Testis (tissue), 2 donors: ENCODE results near the gene CDH4.

Experiments used
- POLR2A ChIP-seq: fragments of 450-650 bp; IDR thresholded peaks from one replicate; pipeline ENCODE4 v1.6.1; 2017; ENCODE audit warnings: antibody characterized with exemption, mild to moderate bottlenecking, moderate library complexity
- TF ChIP-seq, protein P1 (sequence below), 3 experiments: fragments of 450-650 bp in 2 of 3; fragments of 200-600 bp in 1 of 3; sonication (generic) in 1 of 3; IDR thresholded peaks; one replicate each; pipeline ENCODE4 v1.5.1; 2016 to 2019; ENCODE audit warnings: antibody characterized with exemption in 3 of 3, mild to moderate bottlenecking in 2 of 3, moderate library complexity in 1 of 3

DNA sequence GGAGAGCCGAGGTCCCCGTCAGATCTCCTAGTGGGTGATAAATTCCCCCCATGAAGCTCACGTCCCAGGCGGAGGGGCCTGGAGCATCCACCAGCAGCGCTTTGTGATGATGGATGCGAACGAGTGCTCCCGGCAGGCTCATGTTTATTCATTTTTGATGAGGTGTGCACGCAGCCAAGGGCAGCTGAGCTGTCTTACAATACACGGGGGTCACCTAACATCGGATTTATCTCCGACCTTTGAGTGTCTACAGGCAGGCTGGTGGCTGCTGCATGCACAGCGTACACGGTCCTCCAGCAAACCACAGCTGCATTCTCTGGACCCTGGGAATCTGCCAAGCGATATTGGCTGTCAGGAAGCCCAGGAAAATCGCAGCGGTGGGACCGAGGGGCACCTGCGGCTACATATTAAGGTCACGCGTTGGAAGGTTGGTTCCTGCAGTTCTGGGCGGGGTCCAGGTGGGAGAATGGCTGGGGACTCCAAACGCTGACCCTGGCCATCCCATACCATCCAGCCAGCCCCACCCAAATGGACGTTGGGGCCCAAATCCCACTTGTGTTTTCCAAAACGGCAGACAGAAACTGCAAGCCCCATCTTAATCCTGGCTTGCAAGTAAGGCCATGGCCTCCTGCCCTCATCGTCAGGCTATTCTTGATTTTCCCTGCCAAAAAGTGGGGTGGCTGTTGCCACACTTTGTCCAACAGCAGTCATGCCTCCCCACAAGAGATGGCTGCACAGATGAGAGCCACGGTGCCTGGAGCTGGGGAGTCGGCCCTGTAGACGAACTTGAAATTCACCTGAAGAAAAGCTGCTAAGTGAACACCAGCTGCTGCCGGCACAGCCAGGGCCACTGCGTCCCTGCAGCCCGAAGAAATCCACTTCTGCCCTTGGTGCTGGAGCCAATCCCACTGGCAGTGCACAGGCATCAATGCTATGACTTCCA is 413.7 kb downstream of the CDH4 start:
- TF ChIP-seq POLR2A: no peak
- TF ChIP-seq, protein P1, sequence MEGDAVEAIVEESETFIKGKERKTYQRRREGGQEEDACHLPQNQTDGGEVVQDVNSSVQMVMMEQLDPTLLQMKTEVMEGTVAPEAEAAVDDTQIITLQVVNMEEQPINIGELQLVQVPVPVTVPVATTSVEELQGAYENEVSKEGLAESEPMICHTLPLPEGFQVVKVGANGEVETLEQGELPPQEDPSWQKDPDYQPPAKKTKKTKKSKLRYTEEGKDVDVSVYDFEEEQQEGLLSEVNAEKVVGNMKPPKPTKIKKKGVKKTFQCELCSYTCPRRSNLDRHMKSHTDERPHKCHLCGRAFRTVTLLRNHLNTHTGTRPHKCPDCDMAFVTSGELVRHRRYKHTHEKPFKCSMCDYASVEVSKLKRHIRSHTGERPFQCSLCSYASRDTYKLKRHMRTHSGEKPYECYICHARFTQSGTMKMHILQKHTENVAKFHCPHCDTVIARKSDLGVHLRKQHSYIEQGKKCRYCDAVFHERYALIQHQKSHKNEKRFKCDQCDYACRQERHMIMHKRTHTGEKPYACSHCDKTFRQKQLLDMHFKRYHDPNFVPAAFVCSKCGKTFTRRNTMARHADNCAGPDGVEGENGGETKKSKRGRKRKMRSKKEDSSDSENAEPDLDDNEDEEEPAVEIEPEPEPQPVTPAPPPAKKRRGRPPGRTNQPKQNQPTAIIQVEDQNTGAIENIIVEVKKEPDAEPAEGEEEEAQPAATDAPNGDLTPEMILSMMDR (IDR thresholded peaks at IDR 0.05): no peak
